ENCODE data around the gene ALPG.
A peak's percentile ranks its signal among the peaks of the same experiment; 100 is the strongest.
"Not testable (repeated sequence)": the region's sequence is repeated elsewhere in the genome, so short reads cannot be mapped to it uniquely, and the experiment has no call there.

ALPG gene

GRCh38 chr2:232444409-232445148 lies 37.9 kb downstream of the ALPG start:
- TF ChIP-seq, protein P1, sequence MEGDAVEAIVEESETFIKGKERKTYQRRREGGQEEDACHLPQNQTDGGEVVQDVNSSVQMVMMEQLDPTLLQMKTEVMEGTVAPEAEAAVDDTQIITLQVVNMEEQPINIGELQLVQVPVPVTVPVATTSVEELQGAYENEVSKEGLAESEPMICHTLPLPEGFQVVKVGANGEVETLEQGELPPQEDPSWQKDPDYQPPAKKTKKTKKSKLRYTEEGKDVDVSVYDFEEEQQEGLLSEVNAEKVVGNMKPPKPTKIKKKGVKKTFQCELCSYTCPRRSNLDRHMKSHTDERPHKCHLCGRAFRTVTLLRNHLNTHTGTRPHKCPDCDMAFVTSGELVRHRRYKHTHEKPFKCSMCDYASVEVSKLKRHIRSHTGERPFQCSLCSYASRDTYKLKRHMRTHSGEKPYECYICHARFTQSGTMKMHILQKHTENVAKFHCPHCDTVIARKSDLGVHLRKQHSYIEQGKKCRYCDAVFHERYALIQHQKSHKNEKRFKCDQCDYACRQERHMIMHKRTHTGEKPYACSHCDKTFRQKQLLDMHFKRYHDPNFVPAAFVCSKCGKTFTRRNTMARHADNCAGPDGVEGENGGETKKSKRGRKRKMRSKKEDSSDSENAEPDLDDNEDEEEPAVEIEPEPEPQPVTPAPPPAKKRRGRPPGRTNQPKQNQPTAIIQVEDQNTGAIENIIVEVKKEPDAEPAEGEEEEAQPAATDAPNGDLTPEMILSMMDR (conservative IDR thresholded peaks at IDR 0.05; ENCODE audit: low read depth) = peak; percentile 56
- CTCF ChIA-PET = interaction anchor here (0.6 to 1.8 kb wide), 9 partner anchors 9 to 849 kb away, joined by 3 to 9 read pairs (median 4); no protein-coding TSS in a partner anchor
- peak; percentile 52 for DNase-seq (ENCODE audit: low spot score)
- POLR2A ChIA-PET (ENCODE audit: low non-redundant PET) = no interaction called here
- H3K27ac ChIP-seq = no peak overlapping the region

GRCh38 chr2:232445149-232445885 lies 38.7 kb downstream of the ALPG start:
- POLR2A ChIA-PET (ENCODE audit: low non-redundant PET); DNase-seq (ENCODE audit: low spot score); H3K27ac ChIP-seq: not testable (repeated sequence)
- CTCF ChIA-PET = interaction anchor here (0.8 to 1.8 kb wide), 4 partner anchors 10 to 543 kb away, joined by 3 to 9 read pairs (median 6); no protein-coding TSS in a partner anchor

GRCh38 chr2:232446266-232446777 lies 39.7 kb downstream of the ALPG start:
- TF ChIP-seq, protein P1 (conservative IDR thresholded peaks at IDR 0.05; ENCODE audit: low read depth) = peak; percentile 33; the same call in 1 of the 2 replicates
- CTCF ChIA-PET = interaction anchor here (0.7 to 2.5 kb wide), 8 partner anchors 9 to 982 kb away, joined by 3 to 24 read pairs (median 3); partner anchors contain the start of genes NCL and NPPC
- POLR2A ChIA-PET (ENCODE audit: low non-redundant PET) = not testable (repeated sequence)

DNA sequence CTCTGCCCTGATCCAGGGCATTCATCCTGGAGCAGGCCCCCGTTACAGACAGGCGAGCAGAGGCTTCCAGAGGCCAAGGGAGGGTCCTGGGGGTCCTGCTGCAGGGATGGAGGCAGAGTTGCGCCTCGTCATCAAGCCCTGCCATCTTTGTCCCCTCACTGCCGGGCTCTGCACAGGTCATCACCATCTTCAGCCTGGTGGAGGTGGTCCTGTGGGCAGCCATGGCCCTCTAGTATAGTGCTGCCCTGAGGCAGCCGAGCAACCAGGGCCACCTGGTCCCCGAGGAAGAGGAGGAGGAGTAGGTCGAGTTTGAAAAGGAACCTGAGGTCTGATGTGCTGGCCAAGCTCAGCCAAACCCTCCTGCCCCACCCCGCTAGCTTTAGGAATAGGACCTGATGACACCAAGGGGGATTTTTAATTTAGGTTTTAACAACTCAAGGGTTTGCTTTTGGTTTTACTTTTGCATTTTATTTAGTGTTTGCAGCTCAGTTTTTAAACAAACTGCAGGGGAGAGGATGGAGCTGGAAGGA lies 40.5 kb downstream of the ALPG start:
- no peak for DNase-seq (ENCODE audit: low spot score)
- no peak overlapping the region for H3K27ac ChIP-seq
- TF ChIP-seq, protein P1 (conservative IDR thresholded peaks at IDR 0.05; ENCODE audit: low read depth) = no peak
- CTCF ChIA-PET = interaction anchor here (0.7 to 2.5 kb wide), 9 partner anchors 10 to 570 kb away, joined by 3 to 24 read pairs (median 3); partner anchors contain the start of gene NPPC
- POLR2A ChIA-PET (ENCODE audit: low non-redundant PET) = no interaction called here

More at GRCh38 chr2:232446266-232446777, 39.7 kb downstream of the ALPG start:
- H3K27ac ChIP-seq; DNase-seq (ENCODE audit: low spot score): not testable (repeated sequence)

DNA sequence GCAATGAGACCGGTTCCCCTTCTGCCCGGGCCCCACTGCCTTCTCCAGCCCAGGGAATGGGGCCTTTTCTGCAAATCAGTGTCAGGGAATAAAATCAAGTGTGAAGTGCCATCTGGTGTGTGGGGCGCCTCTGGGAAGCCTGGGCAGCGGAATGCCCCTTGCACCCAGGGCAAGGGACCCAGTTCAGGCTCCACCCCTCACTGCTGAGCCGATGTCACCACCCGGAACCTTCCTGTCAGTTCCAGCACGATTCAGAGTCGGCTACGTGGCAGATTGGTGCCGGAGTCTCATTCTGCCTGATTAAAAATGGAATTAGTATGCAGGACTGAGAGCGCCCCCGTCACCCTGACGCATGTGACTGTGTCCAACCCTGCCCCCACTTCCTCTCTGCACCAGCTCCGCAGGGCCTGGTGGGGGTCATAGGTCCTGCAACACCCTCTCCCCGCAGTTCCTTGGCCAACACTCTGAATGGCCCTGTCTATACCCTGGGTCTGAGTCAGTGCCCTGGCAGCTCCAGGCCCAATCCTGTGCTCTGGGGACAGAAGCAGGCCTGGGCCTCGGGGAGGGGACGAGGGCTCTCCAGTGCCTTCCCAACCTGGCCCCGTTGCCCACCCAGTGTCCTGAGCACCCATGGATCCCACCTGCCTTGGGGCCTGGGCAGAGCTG lies 41.1 kb downstream of the ALPG start:
- ChIA-PET CTCF (interaction anchor here (1.3 to 2.5 kb wide), 2 partner anchors 10 to 75 kb away, joined by 3 to 24 read pairs; no protein-coding TSS in a partner anchor), POLR2A (ENCODE audit: low non-redundant PET) (no interaction called here)
- H3K27ac ChIP-seq = no peak overlapping the region
- TF ChIP-seq, protein P1 (conservative IDR thresholded peaks at IDR 0.05; ENCODE audit: low read depth) = no peak
- no peak for DNase-seq (ENCODE audit: low spot score)

DNA sequence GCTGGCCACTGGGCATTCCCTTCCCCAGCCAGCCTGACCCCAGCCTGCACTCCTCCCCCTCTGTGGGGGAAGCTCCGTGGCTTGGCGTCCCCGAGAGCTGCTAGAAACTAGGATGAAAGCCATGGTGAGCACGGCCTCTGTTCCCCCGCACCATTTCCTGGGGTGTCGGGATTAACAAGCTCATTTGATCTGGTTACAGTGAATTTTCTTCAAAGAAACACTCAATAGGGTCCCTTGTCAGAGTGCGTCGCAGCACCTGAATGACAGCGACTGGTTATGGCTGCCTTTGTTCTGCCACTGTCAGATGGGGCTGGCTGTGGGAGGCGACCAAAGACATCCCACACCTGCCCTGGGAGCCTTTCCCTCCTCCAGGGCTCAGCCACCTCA lies 41.7 kb downstream of the ALPG start:
- CTCF ChIA-PET = interaction anchor here (2.5 kb wide), 1 partner anchor 74 kb away, joined by 24 read pairs; no protein-coding TSS in a partner anchor
- TF ChIP-seq, protein P1 (conservative IDR thresholded peaks at IDR 0.05; ENCODE audit: low read depth) = no peak
- no peak overlapping the region for H3K27ac ChIP-seq
- POLR2A ChIA-PET (ENCODE audit: low non-redundant PET) = no interaction called here
- no peak for DNase-seq (ENCODE audit: low spot score)
